PC-9 (cell line): ENCODE data around the gene RBBP4.

ENCODE experiments used
- CTCF ChIP-seq: fragments of 200-600 bp; sonication (generic); conservative IDR thresholded peaks from 2 replicates; pipeline ENCODE4 v1.6.1; 2017; ENCODE audit warnings: mixed run types, antibody characterized with exemption, mild to moderate bottlenecking, moderate library complexity
- EZH2 ChIP-seq: fragments of 200-600 bp; sonication (generic); IDR thresholded peaks from 2 replicates; pipeline ENCODE4 v1.8.0; 2017; ENCODE audit warnings: antibody characterized with exemption, low read depth

GRCh38 chr1:32652244-32652962, 1.4 kb downstream of the RBBP4 start:
- TF ChIP-seq CTCF (no peak), EZH2 (no peak)
